Testis (tissue), 2 donors: ENCODE results near the gene SLC16A7.

Source experiments
- POLR2A ChIP-seq: fragments of 450-650 bp; IDR thresholded peaks from one replicate; pipeline ENCODE4 v1.6.1; 2017; ENCODE audit warnings: antibody characterized with exemption, mild to moderate bottlenecking, moderate library complexity
- TF ChIP-seq, protein P1 (sequence below), 3 experiments: fragments of 450-650 bp in 2 of 3; fragments of 200-600 bp in 1 of 3; sonication (generic) in 1 of 3; IDR thresholded peaks; one replicate each; pipeline ENCODE4 v1.5.1; 2016 to 2019; ENCODE audit warnings: antibody characterized with exemption in 3 of 3, mild to moderate bottlenecking in 2 of 3, moderate library complexity in 1 of 3

DNA sequence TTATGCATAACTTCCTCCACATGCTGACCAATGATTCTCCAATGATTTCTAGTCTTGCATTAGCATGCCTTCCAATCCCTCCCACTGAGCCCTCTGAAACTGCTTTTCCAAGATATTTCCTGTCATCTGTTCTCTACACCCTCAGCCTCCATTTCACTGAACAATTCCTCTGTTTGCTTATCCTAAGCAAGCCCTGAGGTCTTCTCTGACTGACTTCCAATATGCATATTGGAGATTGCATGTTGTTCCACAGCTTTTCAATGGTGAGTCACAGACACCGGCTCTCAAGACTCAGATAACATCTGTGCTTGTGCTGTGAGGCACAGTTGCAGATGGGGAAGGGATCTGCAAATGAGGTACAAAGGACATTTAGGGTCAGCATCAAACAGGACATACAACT lies 141.0 kb downstream of the SLC16A7 start:
- TF ChIP-seq, protein P1, sequence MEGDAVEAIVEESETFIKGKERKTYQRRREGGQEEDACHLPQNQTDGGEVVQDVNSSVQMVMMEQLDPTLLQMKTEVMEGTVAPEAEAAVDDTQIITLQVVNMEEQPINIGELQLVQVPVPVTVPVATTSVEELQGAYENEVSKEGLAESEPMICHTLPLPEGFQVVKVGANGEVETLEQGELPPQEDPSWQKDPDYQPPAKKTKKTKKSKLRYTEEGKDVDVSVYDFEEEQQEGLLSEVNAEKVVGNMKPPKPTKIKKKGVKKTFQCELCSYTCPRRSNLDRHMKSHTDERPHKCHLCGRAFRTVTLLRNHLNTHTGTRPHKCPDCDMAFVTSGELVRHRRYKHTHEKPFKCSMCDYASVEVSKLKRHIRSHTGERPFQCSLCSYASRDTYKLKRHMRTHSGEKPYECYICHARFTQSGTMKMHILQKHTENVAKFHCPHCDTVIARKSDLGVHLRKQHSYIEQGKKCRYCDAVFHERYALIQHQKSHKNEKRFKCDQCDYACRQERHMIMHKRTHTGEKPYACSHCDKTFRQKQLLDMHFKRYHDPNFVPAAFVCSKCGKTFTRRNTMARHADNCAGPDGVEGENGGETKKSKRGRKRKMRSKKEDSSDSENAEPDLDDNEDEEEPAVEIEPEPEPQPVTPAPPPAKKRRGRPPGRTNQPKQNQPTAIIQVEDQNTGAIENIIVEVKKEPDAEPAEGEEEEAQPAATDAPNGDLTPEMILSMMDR (IDR thresholded peaks at IDR 0.05), result no peak
- no peak for TF ChIP-seq POLR2A
